Stimulated activated CD4-positive, alpha-beta T cell treated with anti-CD3 and anti-CD28 coated beads, Interleukin-1b, Interleukin-23, amount 100 ng/mL, for 24 hours (primary cell): ENCODE measurements around the gene TRANK1.
"Not testable (repeated sequence)": the region's sequence is repeated elsewhere in the genome, so short reads cannot be mapped to it uniquely, and the experiment has no call there.

ENCODE experiments used
- DNase-seq, 4 experiments: peaks; one replicate each; pipeline ENCODE4 v3.0.0-alpha.2; 2020; ENCODE audit warnings: low read depth in 4 of 4, low spot score in 1 of 4

TRANK1 gene

GRCh38 chr3:36923523-36923943, 21.3 kb downstream of the TRANK1 start:
- no peak for DNase-seq

GRCh38 chr3:36920884-36921567, 23.8 kb downstream of the TRANK1 start:
- no peak for DNase-seq

- no peak for DNase-seq
These were observed 25.3 kb downstream of the TRANK1 start for GRCh38 chr3:36919439-36920160.

GRCh38 chr3:36918050-36918449, 26.8 kb downstream of the TRANK1 start:
- DNase-seq = no peak

GRCh38 chr3:36911990-36912804, 32.7 kb downstream of the TRANK1 start:
- peak in 1 of 4 experiments; percentile 14 for DNase-seq

GRCh38 chr3:36909666-36910065, 35.2 kb downstream of the TRANK1 start:
- no peak for DNase-seq

GRCh38 chr3:36909181-36909580, 35.7 kb downstream of the TRANK1 start:
- DNase-seq = no peak

- no peak for DNase-seq
These were observed 36.1 kb downstream of the TRANK1 start for GRCh38 chr3:36908647-36909180.

- DNase-seq = peak in 2 of 4 experiments; percentile 32 to 37
These were observed 36.8 kb downstream of the TRANK1 start for GRCh38 chr3:36907911-36908646.

- DNase-seq = no peak
These were observed 38.2 kb downstream of the TRANK1 start for GRCh38 chr3:36906504-36907149.

GRCh38 chr3:36905545-36905944, 39.3 kb downstream of the TRANK1 start:
- DNase-seq = no peak

- DNase-seq = no peak
These were observed 40.2 kb downstream of the TRANK1 start for GRCh38 chr3:36904641-36905040.

GRCh38 chr3:36904065-36904464, 40.8 kb downstream of the TRANK1 start:
- not testable (repeated sequence) for DNase-seq

- DNase-seq = no peak
These were observed 41.6 kb downstream of the TRANK1 start for GRCh38 chr3:36903119-36903882.

- DNase-seq = no peak
These were observed 43.3 kb downstream of the TRANK1 start for GRCh38 chr3:36901588-36901987.

GRCh38 chr3:36900474-36901443, 44.1 kb downstream of the TRANK1 start:
- no peak for DNase-seq

GRCh38 chr3:36895496-36896409, 49.1 kb downstream of the TRANK1 start:
- no peak for DNase-seq
